Stimulated activated CD8-positive, alpha-beta memory T cell treated with anti-CD3 and anti-CD28 coated beads, Interleukin-12 subunit alpha, Interleukin-12 subunit beta, amount 100 ng/mL, for 24 hours (primary cell): ENCODE results near the gene BMPR1A.
"Not testable (repeated sequence)": the region's sequence is repeated elsewhere in the genome, so short reads cannot be mapped to it uniquely, and the experiment has no call there.

ENCODE experiments used
- DNase-seq: peaks from one replicate; pipeline ENCODE4 v3.0.0-alpha.2; 2020; ENCODE audit errors: extremely low read depth

The BMPR1A gene

DNA sequence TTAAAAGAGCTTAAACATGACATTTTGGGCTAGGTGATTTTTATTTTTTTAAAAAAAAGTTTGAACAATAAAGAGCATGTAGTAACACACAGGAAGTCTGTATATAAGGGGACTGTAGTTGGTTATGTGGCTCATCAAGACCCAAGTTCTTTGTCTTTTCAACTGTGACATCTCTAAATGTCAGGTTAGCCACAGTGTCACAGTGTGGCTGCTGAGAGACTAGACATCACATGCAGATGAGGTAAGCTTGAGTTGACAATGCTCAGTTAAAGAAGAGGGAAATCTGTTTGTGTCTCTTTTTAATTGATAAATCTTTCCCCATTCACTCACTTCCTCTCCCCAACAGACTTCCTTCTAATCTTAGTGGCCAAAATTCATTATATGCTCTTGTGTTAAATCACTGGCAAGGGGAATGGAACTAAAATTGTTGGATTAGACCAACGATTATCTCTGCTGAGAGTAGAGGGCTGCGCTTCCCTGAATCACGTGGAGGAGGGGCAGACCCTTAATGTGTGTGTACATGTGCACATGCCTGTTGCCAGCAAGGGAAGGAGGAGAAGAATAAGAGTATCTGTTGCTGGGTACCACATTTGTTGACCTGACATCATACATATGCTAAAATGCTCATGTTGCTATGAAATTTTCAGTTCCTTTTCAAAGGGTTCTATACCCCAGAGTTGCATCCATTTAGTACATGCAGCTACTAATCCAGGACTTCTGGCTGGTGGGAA lies 122.7 kb downstream of the BMPR1A start:
- DNase-seq = no peak

DNA sequence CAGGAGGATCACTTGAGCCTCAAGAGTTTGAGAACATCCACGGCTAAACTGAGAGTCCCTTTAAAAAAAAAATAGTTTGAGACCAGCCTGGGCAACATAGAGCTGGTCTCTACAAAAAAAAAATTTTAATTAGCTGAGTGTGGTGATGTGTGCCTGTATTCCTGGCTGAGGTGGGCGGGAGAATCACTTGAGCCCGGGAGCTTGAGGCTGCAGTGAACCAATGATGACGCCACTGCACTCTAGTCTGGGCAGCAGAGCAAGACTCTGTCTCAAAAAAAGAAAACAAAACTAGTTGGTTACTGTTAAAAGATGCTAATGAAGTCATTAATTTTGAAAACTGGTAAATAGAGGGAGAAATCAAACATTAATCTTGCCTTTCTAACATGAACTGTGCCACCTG lies 124.6 kb downstream of the BMPR1A start:
- DNase-seq = no peak

DNA sequence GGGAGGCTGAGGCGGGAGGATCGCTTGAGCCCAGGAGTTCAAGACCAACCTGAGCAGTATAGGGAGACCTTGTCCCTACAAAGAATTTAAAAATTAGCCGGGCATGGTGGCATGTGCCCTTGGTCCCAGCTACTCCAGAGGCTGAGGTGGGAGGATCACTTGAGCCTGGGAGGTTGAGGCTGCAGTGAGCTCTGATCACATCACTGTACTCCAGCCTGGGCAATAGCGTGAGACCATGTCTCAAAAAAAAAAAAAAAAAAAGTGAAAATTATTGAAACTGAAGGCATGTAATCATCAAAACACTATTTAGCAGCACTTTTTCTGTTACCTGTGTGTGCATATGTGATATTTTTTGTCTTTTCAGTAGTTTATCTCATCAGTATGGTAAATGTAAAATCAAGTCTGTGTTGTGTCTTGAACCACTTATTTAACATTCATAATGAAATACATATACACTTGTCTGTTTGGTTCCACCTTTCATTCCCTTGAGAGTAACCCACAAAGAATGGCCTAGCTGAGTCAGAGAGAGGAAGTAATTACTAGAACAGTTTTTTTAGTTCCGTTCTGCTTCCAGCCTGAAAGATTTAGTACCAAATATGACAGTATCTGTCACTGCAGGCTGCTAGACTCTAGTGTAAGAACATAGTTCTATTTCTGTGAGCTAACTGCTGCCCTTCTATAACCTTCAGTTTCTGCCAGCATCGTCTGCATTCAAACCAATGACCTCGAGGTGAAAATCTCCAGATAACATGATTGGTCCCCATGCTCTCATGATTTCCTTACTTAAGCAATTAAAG lies 132.4 kb downstream of the BMPR1A start:
- DNase-seq = no peak

DNA sequence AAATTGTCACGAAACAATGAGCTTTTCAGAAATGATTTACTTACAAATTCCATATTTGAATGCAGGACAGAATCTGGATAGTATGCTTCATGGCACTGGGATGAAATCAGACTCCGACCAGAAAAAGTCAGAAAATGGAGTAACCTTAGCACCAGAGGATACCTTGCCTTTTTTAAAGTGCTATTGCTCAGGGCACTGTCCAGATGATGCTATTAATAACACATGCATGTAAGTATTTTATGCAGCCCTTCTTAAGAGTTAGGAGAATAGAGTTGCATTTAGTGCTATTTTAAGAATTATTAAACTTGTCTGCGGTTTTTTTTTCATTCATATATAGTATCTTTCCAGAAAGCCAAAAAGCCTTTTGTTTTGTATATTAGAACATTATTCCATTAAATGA lies 133.6 kb downstream of the BMPR1A start:
- no peak for DNase-seq

DNA sequence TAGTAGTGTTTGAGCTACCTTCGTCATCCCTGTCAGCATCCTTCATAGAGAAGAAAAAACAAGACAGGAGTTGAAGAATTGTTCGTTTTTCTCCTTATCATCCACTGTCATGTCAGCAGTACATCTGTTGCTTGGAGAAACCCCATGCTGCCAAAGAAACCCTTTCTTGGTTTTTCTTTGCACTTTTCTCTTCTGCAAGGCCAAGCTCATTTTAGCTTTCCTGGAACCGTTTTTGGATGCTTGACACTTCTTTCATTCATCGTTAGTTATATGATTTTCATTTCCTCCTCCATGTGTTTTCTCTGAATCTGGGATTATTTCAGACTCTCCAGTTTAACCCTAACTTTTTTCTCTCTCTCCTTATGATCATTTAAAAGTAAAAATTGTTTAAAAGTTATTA lies 142.1 kb downstream of the BMPR1A start:
- no peak for DNase-seq

DNA sequence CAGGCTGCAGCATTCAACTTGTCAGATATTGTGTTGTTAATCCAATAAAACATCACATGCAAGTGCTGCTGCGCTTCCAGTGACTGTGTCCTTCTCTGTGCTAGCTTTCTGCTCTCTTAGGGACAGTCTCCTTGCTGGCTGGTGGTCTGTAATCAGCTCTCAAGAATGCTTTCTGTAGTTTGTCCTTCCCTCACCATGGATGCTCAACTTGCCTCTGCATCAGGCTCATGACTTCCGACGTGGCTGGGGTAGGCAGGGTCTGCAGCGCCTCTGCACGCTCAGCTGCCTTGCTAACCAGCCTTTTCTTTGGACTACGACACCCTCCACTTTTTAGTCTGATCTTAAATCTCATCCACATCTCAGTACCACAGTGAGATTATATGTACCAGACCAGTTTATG lies 142.7 kb downstream of the BMPR1A start:
- DNase-seq = no peak

DNA sequence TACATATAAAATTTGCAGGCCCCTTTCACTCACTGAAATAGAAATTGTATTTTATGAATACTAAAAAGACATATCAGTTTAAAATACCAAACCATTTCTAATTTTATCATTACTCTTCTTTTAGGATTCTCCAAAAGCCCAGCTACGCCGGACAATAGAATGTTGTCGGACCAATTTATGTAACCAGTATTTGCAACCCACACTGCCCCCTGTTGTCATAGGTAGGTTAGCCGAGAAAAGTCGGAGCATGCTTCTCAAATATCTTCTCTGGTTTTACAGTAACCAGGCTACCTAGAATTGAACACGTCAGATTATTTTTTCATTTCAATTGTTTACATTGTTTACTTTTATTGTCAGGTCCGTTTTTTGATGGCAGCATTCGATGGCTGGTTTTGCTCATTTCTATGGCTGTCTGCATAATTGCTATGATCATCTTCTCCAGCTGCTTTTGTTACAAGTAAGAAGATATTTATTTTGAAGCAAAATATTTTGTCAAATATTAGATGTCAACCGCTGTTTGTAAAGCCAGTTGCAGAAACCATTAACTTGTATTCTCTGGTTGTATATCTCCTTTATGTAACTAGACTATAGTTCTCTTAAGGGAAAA lies 143.4 kb downstream of the BMPR1A start:
- no peak for DNase-seq

DNA sequence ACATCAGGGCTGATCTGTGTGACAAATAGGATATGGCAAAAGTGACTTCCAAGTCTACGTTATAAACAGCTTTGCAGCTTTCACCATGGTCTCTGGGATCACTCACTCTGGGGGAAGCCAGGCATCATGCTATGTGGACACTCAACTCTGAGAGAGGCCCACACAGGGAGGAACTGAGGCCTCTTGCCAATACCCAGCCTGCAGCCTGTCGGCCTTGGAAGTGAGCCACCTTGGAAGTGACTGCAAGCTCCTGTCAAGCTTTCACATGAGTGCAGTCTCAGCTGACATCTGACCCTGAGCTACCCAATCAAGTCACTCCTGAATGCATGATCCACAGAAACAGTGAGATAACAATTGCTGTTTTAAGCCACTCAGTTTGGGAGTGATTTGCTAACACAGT lies 144.5 kb downstream of the BMPR1A start:
- no peak for DNase-seq

DNA sequence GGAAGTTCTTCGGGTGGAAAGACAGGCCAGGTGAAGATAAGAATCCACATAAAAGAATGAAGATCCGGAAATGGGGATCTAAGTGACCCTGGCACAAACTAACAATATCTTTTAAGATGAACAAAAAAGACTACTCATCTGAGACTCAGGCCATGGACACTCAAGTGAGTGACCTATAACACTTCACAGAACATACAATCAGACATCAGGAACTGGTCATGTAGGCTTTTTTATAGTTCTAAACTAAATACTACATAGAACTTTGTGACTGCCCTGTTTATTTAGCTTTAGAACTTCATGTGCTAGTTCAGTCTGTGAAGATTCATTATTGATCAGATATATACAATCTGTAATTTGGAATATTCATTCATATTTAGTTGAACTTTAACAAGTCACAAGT lies 148.2 kb downstream of the BMPR1A start:
- no peak for DNase-seq

DNA sequence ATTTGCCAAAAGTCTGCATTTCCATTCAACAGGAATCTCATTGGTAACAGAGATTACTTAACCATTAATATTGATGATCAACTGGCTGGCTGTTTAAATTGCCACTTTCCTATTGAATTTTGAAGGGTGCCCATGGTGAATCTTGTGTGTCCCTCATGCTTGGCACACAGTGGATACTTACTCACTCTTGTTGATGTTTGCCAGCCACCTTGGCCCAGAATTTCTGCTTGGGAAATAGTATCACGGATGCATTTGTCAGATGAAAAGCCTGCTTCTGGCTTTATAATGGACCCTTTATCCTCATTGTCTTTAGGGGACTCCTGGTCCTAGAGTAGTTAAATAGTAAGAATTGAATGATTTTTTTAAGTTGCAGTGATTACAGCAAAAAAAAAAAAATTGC lies 149.0 kb downstream of the BMPR1A start:
- no peak for DNase-seq

DNA sequence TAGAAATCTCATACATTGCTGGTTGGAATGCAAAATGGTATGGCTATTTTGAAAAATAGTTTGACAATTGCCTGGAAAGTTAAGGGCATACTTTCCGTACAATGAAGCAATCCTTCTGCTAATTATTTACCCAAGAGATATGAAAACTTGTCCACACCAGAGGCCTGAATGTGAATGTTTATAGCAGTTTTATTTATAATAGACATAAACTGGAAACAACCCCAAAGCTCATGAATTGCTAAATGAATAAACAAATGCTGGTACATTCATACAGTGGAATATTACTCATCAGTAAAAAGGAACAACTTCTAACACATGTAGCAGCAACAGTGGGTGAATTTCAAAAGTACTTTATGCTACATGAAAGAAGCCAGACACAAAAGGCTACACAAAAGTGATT lies 158.3 kb downstream of the BMPR1A start:
- DNase-seq = no peak

DNA sequence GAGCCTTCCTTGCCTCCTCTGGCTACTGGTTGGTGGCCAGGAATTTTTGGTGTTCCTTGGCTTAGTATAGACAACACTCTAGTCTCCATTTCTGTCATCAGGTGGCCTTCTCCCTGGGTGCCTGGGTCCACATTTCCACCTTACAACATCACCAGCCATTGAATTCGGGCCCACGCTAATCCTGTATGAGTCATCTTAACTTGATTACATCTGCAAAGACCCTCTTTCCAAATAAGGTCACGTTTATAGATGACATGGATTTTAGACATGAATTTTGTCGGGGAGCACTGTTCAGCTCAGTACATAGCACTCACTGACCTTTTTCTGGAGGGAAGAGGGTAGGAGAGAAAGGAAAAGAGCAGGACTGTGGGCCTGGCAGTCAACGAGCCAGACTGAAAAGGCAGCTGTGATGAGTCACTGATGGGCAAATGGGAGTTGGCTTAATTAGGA lies 161.6 kb downstream of the BMPR1A start:
- DNase-seq = no peak

DNA sequence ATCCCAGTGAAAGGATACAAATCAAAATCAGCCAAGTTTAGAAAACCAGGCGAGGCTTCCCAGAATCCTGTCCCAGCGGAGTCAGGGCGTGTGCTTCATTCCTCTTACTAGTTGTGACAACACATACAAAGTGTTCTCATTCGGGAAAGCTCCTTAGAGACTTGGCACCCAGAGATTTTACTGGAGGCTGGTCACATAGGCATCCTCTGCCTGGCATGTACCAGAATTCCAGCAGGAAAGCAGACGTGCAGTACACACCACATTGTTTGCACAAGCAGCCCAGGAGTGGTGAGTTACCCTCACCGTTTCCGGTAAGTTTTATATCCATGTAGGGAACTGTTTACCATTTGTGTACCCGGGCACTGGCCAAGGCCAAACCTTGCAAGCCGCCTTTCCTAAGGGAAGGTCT lies 166.1 kb downstream of the BMPR1A start:
- no peak for DNase-seq

DNA sequence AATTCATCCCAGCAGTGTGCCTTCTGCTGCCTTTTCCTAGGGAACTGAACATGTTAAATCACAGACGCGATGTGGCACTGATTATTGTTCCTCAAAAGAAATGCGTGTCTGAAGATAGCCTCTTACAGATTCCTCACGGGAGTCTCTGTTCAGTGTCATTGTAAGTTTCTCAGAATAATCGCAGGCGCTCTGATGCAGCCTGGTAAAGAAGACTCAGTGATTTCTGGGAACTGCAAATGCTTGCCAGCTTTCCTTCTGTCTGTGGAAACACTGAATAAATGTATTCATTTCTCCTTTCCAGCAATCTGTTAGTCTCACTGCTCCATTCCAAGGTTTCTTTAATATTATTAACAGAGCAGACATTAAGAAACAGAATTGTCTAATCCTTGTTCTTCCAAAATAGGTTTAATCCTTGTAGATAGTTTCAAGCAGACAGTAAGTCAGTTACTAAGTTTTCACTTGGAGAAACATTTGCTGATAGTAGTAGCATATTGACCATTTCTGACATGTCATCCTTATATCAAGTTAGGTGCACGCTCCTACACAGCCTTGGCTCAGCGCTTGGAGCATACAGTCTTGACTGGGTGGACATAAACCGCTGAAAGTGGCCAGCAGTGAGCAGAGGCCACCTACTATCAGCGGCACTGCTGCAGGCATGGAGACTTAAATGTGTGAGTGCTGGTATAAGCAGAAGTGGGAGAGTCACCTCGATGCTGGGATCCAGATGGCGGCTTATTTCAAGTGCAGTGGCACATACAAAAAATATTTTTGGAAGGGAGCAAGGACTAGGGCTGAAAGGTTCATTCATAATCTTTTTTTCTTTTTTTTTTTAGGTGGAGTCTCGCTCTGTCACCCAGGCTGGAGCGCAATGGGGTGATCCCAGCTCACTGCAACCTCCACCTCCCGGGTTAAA lies 173.3 kb downstream of the BMPR1A start:
- no peak for DNase-seq

DNA sequence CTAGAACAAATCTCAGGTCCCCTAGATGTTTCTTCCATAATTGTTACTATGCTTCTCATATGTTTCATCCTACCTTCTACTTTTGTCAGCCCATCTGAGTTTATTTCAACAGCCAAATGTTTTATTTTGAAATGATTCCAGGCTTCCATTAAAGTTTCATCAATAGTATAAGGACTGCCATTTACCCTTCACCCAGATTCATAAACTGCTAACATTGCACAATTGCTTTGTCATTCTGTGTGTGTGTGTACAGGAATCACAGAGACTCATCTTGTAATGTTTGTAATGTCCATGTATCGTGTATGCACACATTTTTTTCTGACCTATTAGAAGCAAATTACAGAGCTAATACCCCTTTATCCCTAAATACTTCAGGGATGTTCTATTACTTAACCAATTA lies 175.5 kb downstream of the BMPR1A start:
- no peak for DNase-seq

DNA sequence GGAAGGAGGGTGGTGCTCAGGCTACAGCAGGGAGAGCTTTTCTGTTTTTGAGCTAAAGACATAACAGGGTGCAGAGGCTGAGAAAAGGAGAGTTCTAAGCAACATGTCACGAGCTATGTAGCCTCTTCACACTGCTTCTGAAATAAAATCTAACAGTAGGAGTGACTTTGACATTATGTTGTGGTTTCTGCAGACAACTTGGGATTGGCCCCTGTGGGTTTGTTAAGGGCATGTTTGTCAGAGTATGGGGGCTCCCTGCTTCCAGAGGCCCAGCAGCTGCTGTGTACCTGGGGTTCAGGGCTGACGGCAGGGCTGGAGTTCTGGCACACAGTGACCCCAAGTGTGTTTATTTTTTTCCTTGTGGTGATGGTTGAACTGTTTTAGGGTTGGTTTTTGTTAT lies 176.3 kb downstream of the BMPR1A start:
- no peak for DNase-seq

DNA sequence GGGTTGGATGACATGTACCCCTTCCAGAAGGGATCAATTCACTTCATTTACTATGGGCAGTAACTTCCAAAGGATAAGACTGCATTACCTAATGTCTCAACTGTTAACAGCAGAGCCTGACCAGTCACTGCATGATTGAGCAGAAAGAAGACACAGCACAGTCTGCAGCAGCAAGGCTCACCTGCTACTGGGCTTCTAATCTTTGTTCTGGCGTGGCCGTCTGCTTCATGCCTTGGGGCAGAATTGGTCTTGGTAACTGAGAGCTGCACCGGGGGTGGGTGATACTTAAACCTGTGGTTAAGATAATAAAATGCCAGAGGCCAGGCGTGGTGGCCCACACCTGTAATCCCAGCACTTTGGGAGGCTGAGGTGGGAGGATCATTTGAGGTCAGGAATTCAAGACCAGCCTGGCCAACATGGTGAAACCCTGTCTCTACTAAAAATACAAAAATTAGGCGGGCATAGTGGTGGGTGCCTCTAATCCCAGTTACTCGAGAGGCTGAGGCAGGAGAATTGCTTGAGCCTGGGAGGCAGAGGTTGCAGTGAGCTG lies 177.8 kb downstream of the BMPR1A start:
- not testable (repeated sequence) for DNase-seq

DNA sequence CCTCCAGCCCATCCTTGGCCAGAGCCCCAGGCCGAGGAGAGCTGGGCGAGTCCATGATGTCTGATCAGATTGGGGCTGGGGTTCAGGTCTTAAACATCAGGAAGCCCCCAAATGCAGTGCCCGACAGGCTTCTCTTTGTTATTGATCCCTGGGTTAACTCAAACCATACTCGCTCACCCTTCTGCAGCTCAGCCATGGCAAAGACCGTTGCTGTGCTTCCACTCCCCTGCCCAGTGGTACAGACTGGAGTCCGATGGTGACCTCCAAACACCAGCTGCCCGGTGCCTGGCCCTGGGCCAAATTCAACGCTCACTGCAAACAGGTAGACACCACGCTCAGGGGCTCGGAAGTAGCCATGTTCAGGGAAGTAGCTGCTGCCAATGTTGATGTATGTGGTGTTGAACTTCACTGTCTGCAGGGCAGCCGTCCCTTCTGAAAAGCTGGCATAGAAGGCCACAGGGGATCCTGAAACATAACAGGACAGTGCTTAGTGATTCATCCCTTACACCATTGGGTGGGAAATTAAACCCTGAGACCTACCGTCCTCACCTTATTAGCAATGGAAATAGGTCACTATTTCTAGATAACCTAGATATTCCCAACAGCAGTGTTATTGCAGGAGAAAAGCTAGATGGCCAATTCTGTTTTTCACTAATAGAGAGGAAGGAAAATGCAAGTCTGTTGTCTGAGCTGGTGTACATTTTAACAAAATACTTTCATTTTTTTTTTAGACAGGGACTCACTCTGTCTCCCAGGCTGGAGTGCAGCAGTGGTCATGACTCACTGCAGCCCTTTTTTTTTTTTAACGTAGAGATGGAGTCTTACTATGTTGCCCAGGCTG lies 180.5 kb downstream of the BMPR1A start:
- no peak for DNase-seq

DNA sequence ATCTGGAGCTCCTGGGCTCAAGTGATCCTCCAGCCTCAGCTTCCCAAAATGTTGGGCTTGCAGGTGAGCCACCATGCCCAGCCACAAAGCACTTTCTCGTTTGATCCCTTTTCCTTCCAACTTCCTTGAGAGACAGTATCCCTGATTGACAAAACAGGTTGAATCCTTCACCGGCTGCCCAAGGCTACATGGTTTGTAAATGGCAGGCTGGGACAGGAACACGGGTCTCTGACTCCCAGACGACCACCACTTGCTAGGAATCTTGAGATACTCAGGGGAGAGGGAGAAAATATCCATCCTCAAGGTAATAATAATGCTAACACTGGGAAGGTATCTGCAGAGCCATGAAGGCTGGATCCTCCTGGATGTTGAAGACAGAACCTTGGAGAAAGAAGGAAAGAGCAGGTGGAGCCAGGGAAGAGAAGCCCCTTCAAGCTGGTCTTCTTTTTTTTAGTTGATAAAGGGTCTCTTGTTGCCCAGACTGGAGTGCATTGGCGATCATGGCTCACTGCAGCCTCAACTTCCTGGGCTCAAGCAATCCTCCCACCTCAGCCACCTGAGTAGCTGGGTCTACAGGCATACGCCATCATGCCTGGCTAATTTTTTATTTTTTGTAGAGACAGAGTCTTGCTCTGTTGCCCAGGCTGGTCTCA lies 181.2 kb downstream of the BMPR1A start:
- no peak for DNase-seq

DNA sequence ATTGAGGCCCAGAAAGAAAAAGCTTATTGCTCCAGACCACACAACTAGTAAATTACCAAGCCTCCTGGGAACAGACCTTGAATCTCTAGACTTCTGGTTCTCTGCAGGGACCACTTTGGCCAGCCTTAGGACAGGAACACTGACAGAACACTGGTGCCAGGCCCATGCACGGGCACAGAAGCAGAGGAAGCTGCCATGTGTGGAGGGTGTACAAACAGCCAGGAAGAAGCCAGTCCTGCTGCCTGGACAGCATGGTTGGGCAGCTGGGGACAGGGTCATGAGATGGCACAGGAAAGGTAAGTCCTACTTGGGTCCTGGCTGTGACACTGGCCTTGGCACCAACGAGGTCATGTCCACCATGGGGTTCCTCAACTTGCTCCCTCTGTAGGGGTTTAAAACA lies 181.8 kb downstream of the BMPR1A start:
- no peak for DNase-seq
